ENCODE measurements around the gene TOM1. TPM values are rescaled to one million over a fixed set of nuclear protein-coding genes. Genes with fewer than 3 reads are reported as not detected.

The TOM1 gene
- total and polyA plus RNA-seq, 2 of the 13 experiments (the other 11 are each of a cell fraction or from before 2014, with no cell fraction given), result 30.8 to 87.3 TPM

GRCh38 chr22:35379146-35379993, 79.7 kb downstream of the TOM1 start (continued):
- TF ChIP-seq ZNF703 (CRISPR knock-in tag; IDR thresholded peaks at IDR 0.05; ENCODE audit: borderline replicate concordance), result no peak
- TF ChIP-seq RXRA (CRISPR knock-in tag; IDR thresholded peaks at IDR 0.05), result peak; percentile 24; the same call in 1 of the 2 replicates
- TF ChIP-seq, protein P1, sequence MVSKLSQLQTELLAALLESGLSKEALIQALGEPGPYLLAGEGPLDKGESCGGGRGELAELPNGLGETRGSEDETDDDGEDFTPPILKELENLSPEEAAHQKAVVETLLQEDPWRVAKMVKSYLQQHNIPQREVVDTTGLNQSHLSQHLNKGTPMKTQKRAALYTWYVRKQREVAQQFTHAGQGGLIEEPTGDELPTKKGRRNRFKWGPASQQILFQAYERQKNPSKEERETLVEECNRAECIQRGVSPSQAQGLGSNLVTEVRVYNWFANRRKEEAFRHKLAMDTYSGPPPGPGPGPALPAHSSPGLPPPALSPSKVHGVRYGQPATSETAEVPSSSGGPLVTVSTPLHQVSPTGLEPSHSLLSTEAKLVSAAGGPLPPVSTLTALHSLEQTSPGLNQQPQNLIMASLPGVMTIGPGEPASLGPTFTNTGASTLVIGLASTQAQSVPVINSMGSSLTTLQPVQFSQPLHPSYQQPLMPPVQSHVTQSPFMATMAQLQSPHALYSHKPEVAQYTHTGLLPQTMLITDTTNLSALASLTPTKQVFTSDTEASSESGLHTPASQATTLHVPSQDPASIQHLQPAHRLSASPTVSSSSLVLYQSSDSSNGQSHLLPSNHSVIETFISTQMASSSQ (IDR thresholded peaks at IDR 0.05; ENCODE audit: low read depth), result peak; percentile 87
- TF ChIP-seq, protein P1 (CRISPR knock-in tag; IDR thresholded peaks at IDR 0.05; ENCODE audit: borderline replicate concordance), result peak; percentile 80; the same call in 1 of the 2 replicates
- TF ChIP-seq ZNF569 (CRISPR knock-in tag; IDR thresholded peaks at IDR 0.05; ENCODE audit: borderline replicate concordance), result no peak
- peak; percentile 53; the same call in 1 of the 2 replicates for TF ChIP-seq NCOA2 (CRISPR knock-in tag; IDR thresholded peaks at IDR 0.05)
- TF ChIP-seq ETV5 (CRISPR knock-in tag; IDR thresholded peaks at IDR 0.05; ENCODE audit: borderline replicate concordance), result 0 out of 2 replicates have a peak, but pooled peaks have one; percentile 2
- TF ChIP-seq NCOA1 (CRISPR knock-in tag; IDR thresholded peaks at IDR 0.05), result no peak
- peak; percentile 24; the same call in 1 of the 2 replicates for TF ChIP-seq SOX5 (CRISPR knock-in tag; IDR thresholded peaks at IDR 0.05; ENCODE audit: borderline replicate concordance)
- TF ChIP-seq ASH2L (IDR thresholded peaks at IDR 0.05; ENCODE audit: insufficient read length, low read depth, low read length), result peak; percentile 50
- TF ChIP-seq RARA (CRISPR knock-in tag; IDR thresholded peaks at IDR 0.05), result peak; percentile 80
- TF ChIP-seq, protein P2, sequence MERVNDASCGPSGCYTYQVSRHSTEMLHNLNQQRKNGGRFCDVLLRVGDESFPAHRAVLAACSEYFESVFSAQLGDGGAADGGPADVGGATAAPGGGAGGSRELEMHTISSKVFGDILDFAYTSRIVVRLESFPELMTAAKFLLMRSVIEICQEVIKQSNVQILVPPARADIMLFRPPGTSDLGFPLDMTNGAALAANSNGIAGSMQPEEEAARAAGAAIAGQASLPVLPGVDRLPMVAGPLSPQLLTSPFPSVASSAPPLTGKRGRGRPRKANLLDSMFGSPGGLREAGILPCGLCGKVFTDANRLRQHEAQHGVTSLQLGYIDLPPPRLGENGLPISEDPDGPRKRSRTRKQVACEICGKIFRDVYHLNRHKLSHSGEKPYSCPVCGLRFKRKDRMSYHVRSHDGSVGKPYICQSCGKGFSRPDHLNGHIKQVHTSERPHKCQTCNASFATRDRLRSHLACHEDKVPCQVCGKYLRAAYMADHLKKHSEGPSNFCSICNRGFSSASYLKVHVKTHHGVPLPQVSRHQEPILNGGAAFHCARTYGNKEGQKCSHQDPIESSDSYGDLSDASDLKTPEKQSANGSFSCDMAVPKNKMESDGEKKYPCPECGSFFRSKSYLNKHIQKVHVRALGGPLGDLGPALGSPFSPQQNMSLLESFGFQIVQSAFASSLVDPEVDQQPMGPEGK (CRISPR knock-in tag; IDR thresholded peaks at IDR 0.05), result 0 out of 2 replicates have a peak, but pooled peaks have one; percentile 23
- TF ChIP-seq SOX6 (IDR thresholded peaks at IDR 0.05), result no peak
- TF ChIP-seq SOX6 (CRISPR knock-in tag; IDR thresholded peaks at IDR 0.05), result peak; percentile 69
- TF ChIP-seq FOXA1 (IDR thresholded peaks at IDR 0.05), result no peak
- no peak for TF ChIP-seq FOXA1 (CRISPR knock-in tag; IDR thresholded peaks at IDR 0.05)
- TF ChIP-seq, protein P3, sequence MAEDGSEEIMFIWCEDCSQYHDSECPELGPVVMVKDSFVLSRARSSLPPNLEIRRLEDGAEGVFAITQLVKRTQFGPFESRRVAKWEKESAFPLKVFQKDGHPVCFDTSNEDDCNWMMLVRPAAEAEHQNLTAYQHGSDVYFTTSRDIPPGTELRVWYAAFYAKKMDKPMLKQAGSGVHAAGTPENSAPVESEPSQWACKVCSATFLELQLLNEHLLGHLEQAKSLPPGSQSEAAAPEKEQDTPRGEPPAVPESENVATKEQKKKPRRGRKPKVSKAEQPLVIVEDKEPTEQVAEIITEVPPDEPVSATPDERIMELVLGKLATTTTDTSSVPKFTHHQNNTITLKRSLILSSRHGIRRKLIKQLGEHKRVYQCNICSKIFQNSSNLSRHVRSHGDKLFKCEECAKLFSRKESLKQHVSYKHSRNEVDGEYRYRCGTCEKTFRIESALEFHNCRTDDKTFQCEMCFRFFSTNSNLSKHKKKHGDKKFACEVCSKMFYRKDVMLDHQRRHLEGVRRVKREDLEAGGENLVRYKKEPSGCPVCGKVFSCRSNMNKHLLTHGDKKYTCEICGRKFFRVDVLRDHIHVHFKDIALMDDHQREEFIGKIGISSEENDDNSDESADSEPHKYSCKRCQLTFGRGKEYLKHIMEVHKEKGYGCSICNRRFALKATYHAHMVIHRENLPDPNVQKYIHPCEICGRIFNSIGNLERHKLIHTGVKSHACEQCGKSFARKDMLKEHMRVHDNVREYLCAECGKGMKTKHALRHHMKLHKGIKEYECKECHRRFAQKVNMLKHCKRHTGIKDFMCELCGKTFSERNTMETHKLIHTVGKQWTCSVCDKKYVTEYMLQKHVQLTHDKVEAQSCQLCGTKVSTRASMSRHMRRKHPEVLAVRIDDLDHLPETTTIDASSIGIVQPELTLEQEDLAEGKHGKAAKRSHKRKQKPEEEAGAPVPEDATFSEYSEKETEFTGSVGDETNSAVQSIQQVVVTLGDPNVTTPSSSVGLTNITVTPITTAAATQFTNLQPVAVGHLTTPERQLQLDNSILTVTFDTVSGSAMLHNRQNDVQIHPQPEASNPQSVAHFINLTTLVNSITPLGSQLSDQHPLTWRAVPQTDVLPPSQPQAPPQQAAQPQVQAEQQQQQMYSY (CRISPR knock-in tag; IDR thresholded peaks at IDR 0.05), result no peak
